Measurements from ENCODE around the gene KLRF2. TPM values are rescaled to one million over a fixed set of nuclear protein-coding genes. Genes with fewer than 3 reads are reported as not detected.

KLRF2 gene
- total and polyA plus RNA-seq, 4 donors = not detected

DNA sequence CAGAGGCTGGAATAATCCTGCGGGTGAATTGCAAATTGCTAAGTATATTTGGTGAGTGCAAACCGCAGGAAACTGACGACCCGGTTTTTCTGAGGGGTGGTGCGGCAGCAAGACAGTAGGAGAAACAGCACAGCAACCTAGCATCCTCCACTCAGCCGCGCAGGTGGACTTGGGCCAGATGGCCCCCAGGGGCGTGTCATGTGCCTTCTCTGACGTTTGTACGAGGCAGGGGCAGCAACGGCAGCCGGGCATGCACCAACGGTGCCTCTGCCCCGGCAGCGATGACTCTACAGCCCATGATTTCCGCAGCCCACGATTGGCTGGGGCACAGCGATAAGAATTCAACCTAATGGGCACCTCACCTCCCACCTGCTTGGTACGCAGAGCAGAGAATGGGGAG lies 62.0 kb downstream of the KLRF2 start:
- no peak overlapping the region for H3K4me3 ChIP-seq (ENCODE audit: low read depth in 1 of 3, low read length in 3 of 3)
- no peaks in the 10 kb centered on the region for H3K4me1 ChIP-seq (ENCODE audit: control insufficient read depth in 4 of 4, insufficient read depth in 4 of 4, low read length in 3 of 4)
- H3K36me3 ChIP-seq (ENCODE audit: control insufficient read depth in 4 of 4, insufficient read depth in 3 of 4, low read depth in 1 of 4, low read length in 3 of 4) = no peaks in the 10 kb centered on the region
- TF ChIP-seq FOXA2 (IDR thresholded peaks at IDR 0.05) = no peak
- no peak for TF ChIP-seq JUND (IDR thresholded peaks at IDR 0.05)
- TF ChIP-seq, protein P1, sequence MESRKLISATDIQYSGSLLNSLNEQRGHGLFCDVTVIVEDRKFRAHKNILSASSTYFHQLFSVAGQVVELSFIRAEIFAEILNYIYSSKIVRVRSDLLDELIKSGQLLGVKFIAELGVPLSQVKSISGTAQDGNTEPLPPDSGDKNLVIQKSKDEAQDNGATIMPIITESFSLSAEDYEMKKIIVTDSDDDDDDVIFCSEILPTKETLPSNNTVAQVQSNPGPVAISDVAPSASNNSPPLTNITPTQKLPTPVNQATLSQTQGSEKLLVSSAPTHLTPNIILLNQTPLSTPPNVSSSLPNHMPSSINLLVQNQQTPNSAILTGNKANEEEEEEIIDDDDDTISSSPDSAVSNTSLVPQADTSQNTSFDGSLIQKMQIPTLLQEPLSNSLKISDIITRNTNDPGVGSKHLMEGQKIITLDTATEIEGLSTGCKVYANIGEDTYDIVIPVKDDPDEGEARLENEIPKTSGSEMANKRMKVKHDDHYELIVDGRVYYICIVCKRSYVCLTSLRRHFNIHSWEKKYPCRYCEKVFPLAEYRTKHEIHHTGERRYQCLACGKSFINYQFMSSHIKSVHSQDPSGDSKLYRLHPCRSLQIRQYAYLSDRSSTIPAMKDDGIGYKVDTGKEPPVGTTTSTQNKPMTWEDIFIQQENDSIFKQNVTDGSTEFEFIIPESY (IDR thresholded peaks at IDR 0.05) = no peak
- no peak for TF ChIP-seq SP1 (IDR thresholded peaks at IDR 0.05)
- TF ChIP-seq TAF1 (conservative IDR thresholded peaks at IDR 0.05) = no peak
- no peak for TF ChIP-seq ATF3 (IDR thresholded peaks at IDR 0.05)
- TF ChIP-seq YY1 (IDR thresholded peaks at IDR 0.05) = no peak
- TF ChIP-seq HNF4A (conservative IDR thresholded peaks at IDR 0.05) = no peak
- no peak for TF ChIP-seq HNF4G (IDR thresholded peaks at IDR 0.05)
- TF ChIP-seq, protein P2, sequence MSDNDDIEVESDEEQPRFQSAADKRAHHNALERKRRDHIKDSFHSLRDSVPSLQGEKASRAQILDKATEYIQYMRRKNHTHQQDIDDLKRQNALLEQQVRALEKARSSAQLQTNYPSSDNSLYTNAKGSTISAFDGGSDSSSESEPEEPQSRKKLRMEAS (IDR thresholded peaks at IDR 0.05) = no peak
- TF ChIP-seq FOXA1 (IDR thresholded peaks at IDR 0.05) = no peak
- TF ChIP-seq GABPA (IDR thresholded peaks at IDR 0.05 in 1 of 2, conservative IDR thresholded peaks at IDR 0.05 in 1 of 2) = no peak
- TF ChIP-seq, protein P3, sequence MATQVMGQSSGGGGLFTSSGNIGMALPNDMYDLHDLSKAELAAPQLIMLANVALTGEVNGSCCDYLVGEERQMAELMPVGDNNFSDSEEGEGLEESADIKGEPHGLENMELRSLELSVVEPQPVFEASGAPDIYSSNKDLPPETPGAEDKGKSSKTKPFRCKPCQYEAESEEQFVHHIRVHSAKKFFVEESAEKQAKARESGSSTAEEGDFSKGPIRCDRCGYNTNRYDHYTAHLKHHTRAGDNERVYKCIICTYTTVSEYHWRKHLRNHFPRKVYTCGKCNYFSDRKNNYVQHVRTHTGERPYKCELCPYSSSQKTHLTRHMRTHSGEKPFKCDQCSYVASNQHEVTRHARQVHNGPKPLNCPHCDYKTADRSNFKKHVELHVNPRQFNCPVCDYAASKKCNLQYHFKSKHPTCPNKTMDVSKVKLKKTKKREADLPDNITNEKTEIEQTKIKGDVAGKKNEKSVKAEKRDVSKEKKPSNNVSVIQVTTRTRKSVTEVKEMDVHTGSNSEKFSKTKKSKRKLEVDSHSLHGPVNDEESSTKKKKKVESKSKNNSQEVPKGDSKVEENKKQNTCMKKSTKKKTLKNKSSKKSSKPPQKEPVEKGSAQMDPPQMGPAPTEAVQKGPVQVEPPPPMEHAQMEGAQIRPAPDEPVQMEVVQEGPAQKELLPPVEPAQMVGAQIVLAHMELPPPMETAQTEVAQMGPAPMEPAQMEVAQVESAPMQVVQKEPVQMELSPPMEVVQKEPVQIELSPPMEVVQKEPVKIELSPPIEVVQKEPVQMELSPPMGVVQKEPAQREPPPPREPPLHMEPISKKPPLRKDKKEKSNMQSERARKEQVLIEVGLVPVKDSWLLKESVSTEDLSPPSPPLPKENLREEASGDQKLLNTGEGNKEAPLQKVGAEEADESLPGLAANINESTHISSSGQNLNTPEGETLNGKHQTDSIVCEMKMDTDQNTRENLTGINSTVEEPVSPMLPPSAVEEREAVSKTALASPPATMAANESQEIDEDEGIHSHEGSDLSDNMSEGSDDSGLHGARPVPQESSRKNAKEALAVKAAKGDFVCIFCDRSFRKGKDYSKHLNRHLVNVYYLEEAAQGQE (IDR thresholded peaks at IDR 0.05) = no peak
- no peak for TF ChIP-seq EGR1 (IDR thresholded peaks at IDR 0.05; ENCODE audit: low read depth in 2 of 2)
- no peak for TF ChIP-seq RAD21 (IDR thresholded peaks at IDR 0.05)
- no peak for TF ChIP-seq NR2F2 (IDR thresholded peaks at IDR 0.05)
- no peak for TF ChIP-seq CTCF (IDR thresholded peaks at IDR 0.05; ENCODE audit: low read depth, low read length, missing input control)
- WGBS = 47% methylated on average over 19 of the region's 19 CpGs
- no peaks in the 10 kb centered on the region for H3K9me3 ChIP-seq (ENCODE audit: control insufficient read depth in 4 of 4, low read length in 3 of 4)
- DNase-seq (ENCODE audit: low spot score) = no peak
- no peak overlapping the region for H3K27ac ChIP-seq (ENCODE audit: low read depth in 1 of 2, low read length in 2 of 2)
- H3K27me3 ChIP-seq (ENCODE audit: control insufficient read depth in 4 of 4, insufficient read depth in 4 of 4, low read length in 3 of 4) = peaks cover 0 to 6% (median 0%) of the 10 kb centered on the region in 4 donors
- H3K9ac ChIP-seq (ENCODE audit: low read depth in 1 of 2, low read length in 2 of 2) = no peak overlapping the region

DNA sequence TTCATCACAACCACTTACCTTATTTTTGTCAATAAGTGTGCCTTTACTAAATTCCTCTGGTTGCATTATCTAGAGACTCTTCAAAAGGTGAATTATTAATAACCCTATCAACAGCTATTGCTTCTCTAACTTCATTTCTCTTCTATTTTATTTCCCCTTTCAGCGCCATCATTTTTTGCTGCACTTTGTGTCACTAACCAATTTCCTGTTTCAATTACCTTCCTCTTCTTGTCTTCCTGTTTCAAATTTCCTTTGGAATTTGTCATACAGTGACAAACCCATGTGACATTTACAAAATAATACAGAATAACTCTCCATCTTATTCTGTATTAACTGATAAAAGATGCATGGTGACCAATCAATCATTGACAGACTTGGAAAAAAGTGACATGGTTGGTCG lies 63.1 kb downstream of the KLRF2 start:
- H3K9me3 ChIP-seq (ENCODE audit: control insufficient read depth in 4 of 4, low read length in 3 of 4) = no peaks in the 10 kb centered on the region
- DNase-seq (ENCODE audit: low spot score) = no peak
- H3K4me3 ChIP-seq (ENCODE audit: low read depth in 1 of 3, low read length in 3 of 3) = no peak overlapping the region
- no peaks in the 10 kb centered on the region for H3K4me1 ChIP-seq (ENCODE audit: control insufficient read depth in 4 of 4, insufficient read depth in 4 of 4, low read length in 3 of 4)
- H3K36me3 ChIP-seq (ENCODE audit: control insufficient read depth in 4 of 4, insufficient read depth in 3 of 4, low read depth in 1 of 4, low read length in 3 of 4) = no peaks in the 10 kb centered on the region
- TF ChIP-seq RAD21 (IDR thresholded peaks at IDR 0.05) = no peak
- no peak for TF ChIP-seq EGR1 (IDR thresholded peaks at IDR 0.05; ENCODE audit: low read depth in 2 of 2)
- TF ChIP-seq TAF1 (conservative IDR thresholded peaks at IDR 0.05) = no peak
- TF ChIP-seq HNF4A (conservative IDR thresholded peaks at IDR 0.05) = no peak
- TF ChIP-seq HNF4G (IDR thresholded peaks at IDR 0.05) = no peak
- TF ChIP-seq ATF3 (IDR thresholded peaks at IDR 0.05) = no peak
- no peak for TF ChIP-seq YY1 (IDR thresholded peaks at IDR 0.05)
- TF ChIP-seq RXRA (IDR thresholded peaks at IDR 0.05) = no peak
- TF ChIP-seq SP1 (IDR thresholded peaks at IDR 0.05) = no peak
- peaks cover 0 to 6% (median 0%) of the 10 kb centered on the region in 4 donors for H3K27me3 ChIP-seq (ENCODE audit: control insufficient read depth in 4 of 4, insufficient read depth in 4 of 4, low read length in 3 of 4)
- H3K27ac ChIP-seq (ENCODE audit: low read depth in 1 of 2, low read length in 2 of 2) = no peak overlapping the region
- H3K9ac ChIP-seq (ENCODE audit: low read depth in 1 of 2, low read length in 2 of 2) = no peak overlapping the region
- WGBS = 67% methylated on average over 2 of the region's 2 CpGs
